Activated CD8-positive, alpha-beta memory T cell treated with anti-CD3 and anti-CD28 coated beads for 36 hours (primary cell): ENCODE data around the gene ZBTB7B. TPM values are rescaled to one million over a fixed set of nuclear protein-coding genes. Genes with fewer than 3 reads are reported as not detected.

Experiments used
- CTCF ChIA-PET: fragments of 350-600 bp; sonication (Branson Sonifier 250); formaldehyde crosslinking; loops from one replicate; lab custom pipeline; 2021; ENCODE audit warnings: antibody characterized with exemption; lab: Charles Lee
- POLR2A ChIA-PET: fragments of 350-600 bp; sonication (Branson Sonifier 250); formaldehyde crosslinking; loops from one replicate; lab custom pipeline; 2021; ENCODE audit warnings: antibody characterized with exemption; lab: Charles Lee
- total RNA-seq, 2 experiments: library from RNA; stranded (reverse); gene quantifications; one replicate each; pipeline ENCODE4 v1.2.3, GENCODE V29; 2021

Gene ZBTB7B
- total RNA-seq, 2 experiments from 2014 or later = 33.4 to 34.3 TPM

GRCh38 chr1:155063550-155064110, 61.0 kb downstream of the ZBTB7B start, which contains the start of gene EFNA4:
TSS of gene EFNA4 (plus strand) at chr1:155063740. CDS start at chr1:155063824, 84 bp downstream.
- CTCF ChIA-PET = interaction anchor here (0.6 to 12.9 kb wide), 10 partner anchors 11 to 64 kb away, joined by 3 to 127 read pairs (median 9); partner anchors contain the start of gene ADAM15
- POLR2A ChIA-PET = interaction anchor here (1.0 to 1.2 kb wide), 2 partner anchors 12 to 22 kb away, joined by 3 read pairs; partner anchors contain the start of gene ADAM15

GRCh38 chr1:155064111-155064831, 61.7 kb downstream of the ZBTB7B start:
- ChIA-PET CTCF (interaction anchor here (1.2 to 12.9 kb wide), 10 partner anchors 12 to 108 kb away, joined by 3 to 127 read pairs (median 5); partner anchors contain the start of genes ADAM15 and KRTCAP2), POLR2A (interaction anchor here (0.9 kb wide), 1 partner anchor 21 kb away, joined by 3 read pairs; no protein-coding TSS in a partner anchor)

- ChIA-PET POLR2A (interaction anchor here (0.9 kb wide), 1 partner anchor 20 kb away, joined by 3 read pairs; no protein-coding TSS in a partner anchor), CTCF (interaction anchor here (0.7 to 12.9 kb wide), 10 partner anchors 13 to 184 kb away, joined by 3 to 127 read pairs (median 5); partner anchors contain the start of genes ADAM15 and KRTCAP2)
Observed at GRCh38 chr1:155064832-155065429, 62.3 kb downstream of the ZBTB7B start.

- ChIA-PET CTCF (interaction anchor here (12.9 kb wide), 1 partner anchor 18 kb away, joined by 127 read pairs; no protein-coding TSS in a partner anchor), POLR2A (no interaction called here)
Observed at GRCh38 chr1:155066777-155067176, 64.2 kb downstream of the ZBTB7B start.

Other genes starting within 250 kb of the ZBTB7B start
- under 1 TPM; 0.10 to 0.30 TPM for gene KCNN3, start 132.5 kb upstream of the ZBTB7B start, total RNA-seq
- 10 to 100 TPM; 42.6 to 44.1 TPM for gene PMVK, start 66.1 kb upstream of the ZBTB7B start, total RNA-seq
- 10 to 100 TPM; 11.2 to 11.7 TPM for gene PBXIP1, start 46.7 kb upstream of the ZBTB7B start, total RNA-seq
- gene PYGO2, start 41.0 kb upstream of the ZBTB7B start, total RNA-seq = 10 to 100 TPM; 28.7 to 30.1 TPM
- 10 to 100 TPM; 31.2 to 36.3 TPM for gene SHC1, start 32.1 kb upstream of the ZBTB7B start, total RNA-seq
- 100 to 1,000 TPM; 136 to 137 TPM for gene CKS1B, start 28.1 kb upstream of the ZBTB7B start, total RNA-seq
- gene FLAD1, start 19.5 kb upstream of the ZBTB7B start, total RNA-seq = 10 to 100 TPM; 62.8 to 63.2 TPM
- under 1 TPM in 1 of 2 experiments, not detected in 1; 0.61 TPM for gene LENEP, start 9.2 kb upstream of the ZBTB7B start, total RNA-seq
- gene DCST2, start 31.0 kb downstream of the ZBTB7B start, total RNA-seq = under 1 TPM in 1 of 2 experiments, not detected in 1; 0.21 TPM
- not detected for gene DCST1, start 31.0 kb downstream of the ZBTB7B start, total RNA-seq
- 10 to 100 TPM; 38.5 to 44.6 TPM for gene ADAM15, start 48.5 kb downstream of the ZBTB7B start, total RNA-seq
- 1 to 10 TPM; 3.4 to 4.6 TPM for gene EFNA4, start 60.9 kb downstream of the ZBTB7B start, total RNA-seq
- gene EFNA3, start 76.0 kb downstream of the ZBTB7B start, total RNA-seq = 1 to 10 TPM; 3.1 to 3.5 TPM
- under 1 TPM in 1 of 2 experiments, not detected in 1; 0.15 TPM for gene EFNA1, start 125.1 kb downstream of the ZBTB7B start, total RNA-seq
- 10 to 100 TPM; 54.3 to 56.8 TPM for gene SLC50A1, start 133.1 kb downstream of the ZBTB7B start, total RNA-seq
- gene DPM3, start 137.7 kb downstream of the ZBTB7B start, total RNA-seq = 10 to 100 TPM; 31.3 to 32.0 TPM
- 100 to 1,000 TPM; 179 to 199 TPM for gene KRTCAP2, start 170.5 kb downstream of the ZBTB7B start, total RNA-seq
- gene TRIM46, start 171.0 kb downstream of the ZBTB7B start, total RNA-seq = 1 to 10 TPM; 7.3 to 7.8 TPM
- gene THBS3, start 205.1 kb downstream of the ZBTB7B start, total RNA-seq = 1 to 10 TPM; 7.0 to 8.7 TPM
- gene MTX1, start 205.9 kb downstream of the ZBTB7B start, total RNA-seq = 10 to 100 TPM; 70.4 to 71.1 TPM